Omental fat pad (tissue), 4 donors: ENCODE data around the gene HHATL. TPM values are rescaled to one million over a fixed set of nuclear protein-coding genes. Genes with fewer than 3 reads are reported as not detected.

ENCODE experiments used
- ATAC-seq: fragments of 150-250 bp; one replicate; pipeline ENCODE4 v1.9.1; 2016; ENCODE audit warnings: mild to moderate bottlenecking, moderate library complexity; ENCODE audit not compliant: low FRiP score
- DNase-seq: peaks from one replicate; pipeline ENCODE4 v3.0.0-alpha.2; 2019; ENCODE audit warnings: low spot score
- CTCF ChIP-seq, 3 donors: fragments of 450-650 bp; IDR thresholded peaks; one replicate each; pipeline ENCODE4 v1.5.1; 2016 to 2017; ENCODE audit warnings: antibody characterized with exemption in 3 of 3, mild to moderate bottlenecking in 3 of 3, moderate library complexity in 2 of 3
- total RNA-seq, 4 donors: library from RNA; depleted of rRNA; stranded (reverse); fragments of >200 nt; gene quantifications; one replicate each; pipeline ENCODE4 v1.1.0, GENCODE V29; 2016

The HHATL gene
- total RNA-seq, 4 donors from 2014 or later, result not detected

DNA sequence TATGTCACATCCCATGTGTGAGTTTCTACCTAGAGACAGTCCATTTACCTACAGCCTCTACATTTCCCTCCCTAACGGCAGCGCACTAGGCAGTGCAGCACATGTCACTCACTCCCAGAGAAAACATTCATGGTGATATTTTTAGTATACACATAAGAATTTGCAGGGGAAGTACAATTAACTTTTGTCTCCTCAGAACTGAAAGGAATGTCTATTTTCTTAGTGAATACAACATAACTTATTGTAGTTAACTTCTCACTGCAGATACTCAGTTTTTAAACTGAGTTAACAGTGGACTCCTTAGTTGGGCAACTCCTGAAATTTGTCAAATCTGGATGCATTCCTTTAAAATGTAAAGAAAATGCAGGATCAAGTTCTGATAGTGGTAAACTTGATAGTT lies 53.6 kb downstream of the HHATL start:
- TF ChIP-seq CTCF (IDR thresholded peaks at IDR 0.05), result no peak
- DNase-seq (no peak), ATAC-seq (no peak)

DNA sequence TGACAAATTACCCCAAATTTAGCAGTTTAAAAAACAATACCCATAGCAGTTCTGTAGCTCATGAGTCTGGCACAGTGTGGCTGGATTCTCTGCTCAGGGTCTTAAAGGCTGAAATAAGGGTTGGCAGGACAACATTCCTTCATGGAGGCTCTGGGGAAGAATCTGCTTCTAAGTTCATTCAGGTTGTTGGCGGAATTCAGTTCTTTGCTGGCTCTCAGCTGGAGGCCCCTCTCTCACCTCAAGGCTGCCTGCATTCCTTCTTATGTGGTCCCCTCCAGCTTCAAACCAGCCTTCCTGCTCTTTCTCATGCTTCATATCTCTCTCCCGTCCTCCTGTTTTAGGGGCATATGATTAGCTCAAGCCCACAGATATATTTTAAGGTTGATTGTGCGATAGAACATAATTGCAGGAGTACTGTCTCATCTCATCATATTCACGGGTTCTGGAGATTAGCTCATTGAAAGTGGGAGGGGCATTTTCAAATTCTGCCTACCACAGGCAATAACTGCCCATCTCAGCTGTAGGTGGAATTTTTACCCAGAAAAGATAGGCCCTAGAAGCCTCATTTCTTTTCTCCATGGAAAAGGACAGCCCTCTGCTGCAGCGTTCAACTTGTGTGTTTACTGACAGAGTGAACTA lies 54.7 kb downstream of the HHATL start:
- TF ChIP-seq CTCF (IDR thresholded peaks at IDR 0.05), result no peak
- no peak for DNase-seq
- ATAC-seq, result no peak

Other genes starting within 250 kb of the HHATL start
- gene VIPR1, start 200.2 kb downstream of the HHATL start, total RNA-seq, result 10 to 100 TPM in 1 of 4 donors, 1 to 10 TPM in 3; 2.9 to 73.8 (median 6.2) TPM
- gene SEC22C, start 120.8 kb downstream of the HHATL start, total RNA-seq, result 10 to 100 TPM; 46.0 to 81.2 (median 56.1) TPM
- 10 to 100 TPM; 16.4 to 24.5 (median 19.5) TPM for gene SS18L2, start 111.9 kb downstream of the HHATL start, total RNA-seq
- 100 to 1,000 TPM in 1 of 4 donors, 10 to 100 TPM in 3; 52.2 to 274 (median 91.1) TPM for gene NKTR, start 102.1 kb downstream of the HHATL start, total RNA-seq
- 10 to 100 TPM; 41.5 to 67.6 (median 50.3) TPM for gene ZBTB47, start 49.1 kb downstream of the HHATL start, total RNA-seq
- gene KLHL40, start 17.3 kb downstream of the HHATL start, total RNA-seq, result under 1 TPM in 1 of 4 donors, not detected in 3; 0.19 TPM
- gene CCDC13, start 70.5 kb upstream of the HHATL start, total RNA-seq, result 1 to 10 TPM; 1.1 to 2.6 (median 1.9) TPM
- gene HIGD1A, start 101.7 kb upstream of the HHATL start, total RNA-seq, result 100 to 1,000 TPM; 142 to 195 (median 179) TPM
- 10 to 100 TPM in 1 of 4 donors, 1 to 10 TPM in 3; 2.6 to 12.4 (median 7.5) TPM for gene ACKR2, start 106.6 kb upstream of the HHATL start, total RNA-seq
- under 1 TPM in 2 of 4 donors, not detected in 2; 0.19 to 0.36 TPM for gene CYP8B1, start 173.1 kb upstream of the HHATL start, total RNA-seq
- 1 to 10 TPM; 3.3 to 9.9 (median 4.3) TPM for gene ZNF662, start 203.3 kb upstream of the HHATL start, total RNA-seq